CD4-positive, alpha-beta T cell treated with Interferon gamma for 1 hour (primary cell): Measurements from ENCODE around the gene ACACB.

Experiments used
- DNase-seq: peaks from one replicate; pipeline ENCODE4 v3.0.0-alpha.2; 2020

ACACB gene

DNA sequence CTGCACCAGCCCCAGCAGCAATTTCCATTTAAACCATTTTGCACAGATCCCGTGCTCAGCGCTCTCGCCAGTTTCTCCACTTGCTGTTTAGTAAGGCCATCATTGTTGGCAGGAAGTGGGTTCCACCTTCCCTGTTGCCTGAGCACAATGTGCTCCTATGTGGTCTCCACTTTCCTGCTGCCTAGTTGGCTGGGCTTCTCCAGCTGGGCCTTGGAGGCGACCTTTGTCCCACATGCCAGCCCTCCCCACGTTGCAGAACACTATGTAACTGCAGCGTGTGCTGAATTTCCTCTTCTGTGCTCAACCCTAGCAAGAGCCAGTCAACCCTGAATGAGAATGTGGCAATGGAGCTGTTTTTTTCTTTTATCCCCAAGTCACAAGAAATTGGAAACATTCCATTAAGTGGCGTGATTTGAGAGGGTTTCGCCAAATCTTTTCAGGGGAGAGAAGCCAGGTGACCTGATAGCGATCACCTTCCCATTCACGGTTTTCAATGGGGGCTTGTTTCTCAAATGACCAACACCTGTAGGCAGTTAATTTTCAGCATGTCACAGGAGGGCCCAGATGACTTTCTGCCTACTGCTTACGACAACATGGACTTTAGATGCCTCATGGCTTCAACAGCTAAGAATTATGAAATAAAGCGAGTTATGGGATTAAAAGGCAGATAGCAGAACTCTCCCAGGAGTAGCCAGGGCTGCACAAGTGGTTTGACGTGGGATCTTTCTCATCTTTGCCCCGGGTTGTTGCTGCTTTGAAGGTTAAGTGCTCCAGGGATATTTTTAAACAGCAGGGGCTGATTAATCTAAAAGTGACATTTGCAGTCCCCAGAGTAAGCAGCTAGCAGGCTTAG is at the start of gene ACACB:
Gene ACACB (plus strand): TSS at position 830 of the 853 bp plus-strand sequence. CDS start 22,819 bp downstream, outside the sequence.
- no peak for DNase-seq

- DNase-seq, result no peak
Measured at GRCh38 chr12:109069307-109070271, 46.8 kb upstream of the ACACB start.

DNA sequence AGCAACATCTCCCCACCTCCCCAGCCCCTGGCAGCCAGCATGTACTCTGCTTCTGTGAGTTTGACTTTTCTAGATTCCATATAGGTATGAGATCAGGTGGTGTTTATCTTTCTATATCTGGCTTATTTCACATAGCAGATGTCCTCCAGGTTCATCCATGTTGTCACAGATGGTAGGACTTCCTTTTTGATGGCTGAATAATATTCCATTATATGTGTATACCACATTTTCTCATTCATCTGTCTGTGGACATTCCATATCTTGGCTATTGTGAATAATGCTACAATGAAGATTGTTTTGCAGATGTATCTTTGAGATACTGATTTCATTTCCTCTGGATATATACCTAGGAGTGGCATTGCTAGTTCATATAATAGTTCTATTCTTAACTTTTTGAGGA is 41.5 kb upstream of the ACACB start:
- no peak for DNase-seq

DNA sequence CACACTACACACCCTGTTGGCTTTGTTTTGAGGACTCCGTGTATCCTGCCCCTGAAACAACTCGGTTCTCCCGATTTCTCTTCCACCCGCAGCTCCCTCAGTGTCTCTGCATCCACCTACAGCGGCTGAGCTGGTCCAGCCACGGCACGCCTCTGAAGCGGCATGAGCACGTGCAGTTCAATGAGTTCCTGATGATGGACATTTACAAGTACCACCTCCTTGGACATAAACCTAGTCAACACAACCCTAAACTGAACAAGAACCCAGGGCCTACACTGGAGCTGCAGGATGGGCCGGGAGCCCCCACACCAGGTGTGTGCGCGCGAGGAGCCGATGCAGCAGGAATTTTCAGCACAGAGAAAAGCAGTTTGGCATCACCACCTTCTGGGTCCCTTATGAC is 33.6 kb upstream of the ACACB start:
- DNase-seq, result no peak

DNA sequence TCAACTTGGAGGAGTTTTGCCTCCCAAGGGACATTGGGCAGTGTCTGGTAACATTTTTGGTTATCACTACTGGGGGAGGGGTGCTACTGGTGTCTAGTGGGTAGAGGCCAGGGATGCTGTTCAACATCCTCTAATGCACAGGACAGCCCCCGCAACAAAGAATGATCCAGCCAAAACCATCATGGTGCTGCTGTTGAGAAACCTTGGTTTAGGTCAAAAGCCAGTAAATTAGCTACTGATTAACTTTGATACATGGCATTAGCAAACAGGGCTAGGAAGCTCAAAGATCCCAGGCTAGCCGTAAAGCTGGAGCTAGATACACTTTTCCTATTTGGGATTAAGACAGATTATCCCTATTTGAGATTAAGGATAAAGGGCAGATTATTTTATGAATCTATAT is 32.0 kb upstream of the ACACB start:
- DNase-seq, result no peak

- no peak for DNase-seq
Measured at GRCh38 chr12:109085590-109085989, 30.8 kb upstream of the ACACB start.

DNA sequence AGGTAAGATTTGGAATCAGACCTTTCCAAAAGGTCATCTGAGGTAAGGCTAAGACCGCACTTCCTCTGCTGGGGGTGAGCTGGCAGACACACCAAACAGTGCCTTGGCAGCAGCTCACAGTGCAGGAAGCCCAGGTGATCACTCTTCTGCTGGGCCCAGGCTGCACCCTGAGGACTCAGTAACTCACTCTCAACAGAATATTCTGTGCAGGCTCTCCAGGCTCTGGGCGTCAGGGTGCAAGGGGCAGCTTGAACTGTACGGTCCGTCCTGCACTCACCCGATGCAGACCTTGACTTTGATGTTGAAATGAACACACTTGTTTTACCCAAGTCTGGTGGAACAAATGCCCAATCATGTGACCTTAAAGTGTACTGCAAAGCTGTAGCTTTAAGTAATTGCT is 29.1 kb upstream of the ACACB start:
- DNase-seq, result no peak

- no peak for DNase-seq
Measured at GRCh38 chr12:109088818-109089217, 27.6 kb upstream of the ACACB start.

GRCh38 chr12:109089683-109090082 is 26.7 kb upstream of the ACACB start:
- DNase-seq, result no peak

DNA sequence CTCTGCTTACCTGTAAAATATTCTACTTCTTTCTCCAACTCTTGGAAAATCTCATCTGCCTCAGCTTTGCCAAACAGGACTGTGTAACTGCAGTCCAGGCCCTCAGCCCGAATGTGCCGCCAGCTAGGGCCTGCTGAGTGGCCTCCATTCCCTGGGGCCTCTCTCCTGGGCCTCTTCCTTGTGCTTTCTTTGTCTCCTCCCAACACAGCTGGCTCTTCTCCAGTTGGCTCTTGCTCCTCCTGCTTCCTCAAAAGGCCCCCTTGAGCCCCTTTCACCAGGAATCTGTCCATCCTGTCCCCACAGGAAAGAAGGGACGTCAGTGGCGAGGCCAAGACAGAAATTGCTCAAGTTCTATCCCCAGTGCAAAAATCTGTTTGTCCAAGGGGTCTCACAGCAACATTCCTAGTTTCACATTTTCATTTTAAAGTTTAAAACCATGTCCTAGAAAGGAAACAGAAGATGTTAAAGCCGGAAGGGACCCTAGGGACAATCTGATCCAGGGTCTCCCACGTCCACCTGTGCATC is 23.8 kb upstream of the ACACB start:
- DNase-seq, result no peak

GRCh38 chr12:109093022-109093918 is 23.1 kb upstream of the ACACB start, which contains the start of gene ALKBH2:
TSS of gene ALKBH2 (minus strand) at chr12:109093472. CDS start at chr12:109092786, 686 bp downstream.
- peak; percentile 95 for DNase-seq

DNA sequence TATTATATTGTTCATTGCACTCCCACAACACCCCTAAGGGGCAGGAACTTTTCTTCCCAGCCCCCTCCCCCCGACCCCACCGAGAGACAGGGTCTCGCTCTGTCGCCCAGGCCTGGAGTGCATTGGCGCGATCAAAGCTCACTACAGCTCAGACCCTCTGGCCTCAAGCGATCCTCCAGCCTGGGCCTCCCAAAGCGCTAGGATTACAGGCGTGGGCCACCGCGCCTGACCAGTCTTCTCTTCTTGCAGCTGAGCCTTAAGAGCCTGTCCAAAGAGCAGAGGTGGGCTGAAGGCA is 19.3 kb upstream of the ACACB start:
- no peak for DNase-seq

GRCh38 chr12:109097435-109098182 is 18.8 kb upstream of the ACACB start, which contains the start of gene UNG:
TSS of gene UNG (plus strand) at chr12:109097597. CDS start at chr12:109097680, 83 bp downstream.
- peak; percentile 94 for DNase-seq

DNA sequence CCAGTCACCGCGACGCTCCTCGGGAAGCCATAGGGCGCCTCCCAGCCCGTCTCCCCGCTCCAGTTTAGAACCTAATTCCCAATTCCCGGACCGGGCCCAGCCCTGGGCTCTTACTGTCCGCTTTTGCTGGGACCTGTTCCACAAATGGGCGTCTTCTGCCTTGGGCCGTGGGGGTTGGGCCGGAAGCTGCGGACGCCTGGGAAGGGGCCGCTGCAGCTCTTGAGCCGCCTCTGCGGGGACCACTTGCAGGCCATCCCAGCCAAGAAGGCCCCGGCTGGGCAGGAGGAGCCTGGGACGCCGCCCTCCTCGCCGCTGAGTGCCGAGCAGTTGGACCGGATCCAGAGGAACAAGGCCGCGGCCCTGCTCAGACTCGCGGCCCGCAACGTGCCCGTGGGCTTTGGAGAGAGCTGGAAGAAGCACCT is 18.2 kb upstream of the ACACB start:
- DNase-seq, result no peak

GRCh38 chr12:109098651-109099050 is 17.7 kb upstream of the ACACB start:
- no peak for DNase-seq

DNA sequence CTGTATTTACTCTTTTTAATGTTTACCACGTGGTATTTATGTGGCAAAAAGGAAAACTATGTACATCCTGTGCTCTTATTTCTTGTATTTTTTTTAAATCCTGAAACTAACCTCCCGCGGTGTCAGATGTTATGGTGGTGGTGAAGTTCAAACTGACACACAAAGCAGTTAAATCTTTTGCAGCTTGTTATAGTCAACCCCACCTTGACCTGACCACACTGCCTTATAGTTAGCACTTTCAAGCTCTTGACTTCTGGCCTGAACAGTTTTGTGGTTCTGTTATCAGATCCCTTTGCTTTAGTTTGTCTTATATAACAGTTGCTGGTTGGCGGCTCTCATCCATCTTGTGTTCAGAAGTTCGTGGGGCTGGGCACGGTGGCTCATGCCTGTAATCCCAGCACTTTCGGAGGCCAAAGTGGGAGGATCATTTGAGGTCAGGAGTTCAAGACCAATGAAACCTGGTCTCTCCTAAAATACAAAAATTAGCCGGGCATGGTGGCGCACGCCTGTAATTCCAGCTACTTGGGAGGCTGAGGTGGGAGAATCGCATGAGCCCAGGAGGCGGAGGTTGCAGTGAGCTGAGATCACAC is 16.9 kb upstream of the ACACB start:
- no peak for DNase-seq

DNA sequence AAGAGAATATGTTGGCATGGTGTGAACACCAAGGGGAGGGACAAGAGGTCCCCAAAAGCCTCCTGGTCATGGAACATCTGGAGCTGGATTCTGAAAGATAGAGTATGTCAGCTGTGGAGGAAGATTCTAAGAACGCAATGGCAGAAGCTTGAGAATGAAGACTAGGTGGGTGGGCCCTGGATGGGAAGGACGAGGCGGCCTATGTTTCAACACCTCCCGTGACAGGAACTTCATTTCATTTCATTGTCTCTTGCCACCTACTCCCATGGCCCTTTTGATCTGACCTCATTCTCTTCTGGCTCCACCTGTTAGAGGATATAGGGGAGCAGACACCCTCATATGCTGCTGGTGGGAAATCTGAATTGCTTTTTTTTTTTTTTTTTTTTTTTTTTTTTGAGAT is 15.6 kb upstream of the ACACB start:
- no peak for DNase-seq

GRCh38 chr12:109102491-109102890 is 13.9 kb upstream of the ACACB start:
- DNase-seq, result no peak

- no peak for DNase-seq
Measured at GRCh38 chr12:109105176-109105575, 11.2 kb upstream of the ACACB start.

DNA sequence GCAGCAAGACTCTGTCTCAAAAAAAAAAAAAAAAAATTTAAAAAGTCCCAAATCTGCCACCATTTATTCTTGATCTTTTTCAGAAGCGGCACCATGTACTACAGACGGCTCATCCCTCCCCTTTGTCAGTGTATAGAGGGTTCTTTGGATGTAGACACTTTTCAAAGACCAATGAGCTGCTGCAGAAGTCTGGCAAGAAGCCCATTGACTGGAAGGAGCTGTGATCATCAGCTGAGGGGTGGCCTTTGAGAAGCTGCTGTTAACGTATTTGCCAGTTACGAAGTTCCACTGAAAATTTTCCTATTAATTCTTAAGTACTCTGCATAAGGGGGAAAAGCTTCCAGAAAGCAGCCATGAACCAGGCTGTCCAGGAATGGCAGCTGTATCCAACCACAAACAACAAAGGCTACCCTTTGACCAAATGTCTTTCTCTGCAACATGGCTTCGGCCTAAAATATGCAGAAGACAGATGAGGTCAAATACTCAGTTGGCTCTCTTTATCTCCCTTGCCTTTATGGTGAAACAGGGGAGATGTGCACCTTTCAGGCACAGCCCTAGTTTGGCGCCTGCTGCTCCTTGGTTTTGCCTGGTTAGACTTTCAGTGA is 6.5 kb upstream of the ACACB start:
- no peak for DNase-seq
